HG03439 (cell line): Measurements from ENCODE around the gene ZNF516.

ENCODE experiments used
- ATAC-seq: cut with Tn5 transposase; IDR thresholded peaks from one replicate; pipeline ENCODE4 v1.9.1; 2021; ENCODE audit warnings: mild to moderate bottlenecking, moderate library complexity; ENCODE audit not compliant: unreplicated experiment

Gene ZNF516

GRCh38 chr18:76506974-76507764 lies 12.1 kb upstream of the ZNF516 start:
- no peak for ATAC-seq

- ATAC-seq: no peak
These were observed 11.4 kb upstream of the ZNF516 start for GRCh38 chr18:76506395-76506794.

DNA sequence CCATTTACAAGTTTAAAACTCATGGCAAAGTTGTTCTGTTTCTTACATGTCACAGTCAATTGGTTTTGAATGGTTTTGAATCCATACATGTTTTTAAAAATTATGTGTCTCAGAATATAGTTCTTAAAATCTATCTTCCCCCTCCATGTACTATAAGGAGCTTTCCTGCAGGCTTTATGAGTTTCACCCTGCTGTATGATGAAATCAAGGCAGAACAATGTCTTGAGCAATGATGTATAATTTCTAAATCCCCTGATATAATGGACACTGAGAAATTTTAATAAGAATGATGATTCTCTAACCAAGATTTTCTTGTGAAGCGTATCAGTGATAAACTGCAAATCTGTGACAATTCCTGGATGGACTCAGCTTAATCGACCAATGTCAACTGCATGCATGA lies 10.6 kb upstream of the ZNF516 start:
- ATAC-seq: no peak

GRCh38 chr18:76504749-76505148 lies 9.7 kb upstream of the ZNF516 start:
- no peak for ATAC-seq

DNA sequence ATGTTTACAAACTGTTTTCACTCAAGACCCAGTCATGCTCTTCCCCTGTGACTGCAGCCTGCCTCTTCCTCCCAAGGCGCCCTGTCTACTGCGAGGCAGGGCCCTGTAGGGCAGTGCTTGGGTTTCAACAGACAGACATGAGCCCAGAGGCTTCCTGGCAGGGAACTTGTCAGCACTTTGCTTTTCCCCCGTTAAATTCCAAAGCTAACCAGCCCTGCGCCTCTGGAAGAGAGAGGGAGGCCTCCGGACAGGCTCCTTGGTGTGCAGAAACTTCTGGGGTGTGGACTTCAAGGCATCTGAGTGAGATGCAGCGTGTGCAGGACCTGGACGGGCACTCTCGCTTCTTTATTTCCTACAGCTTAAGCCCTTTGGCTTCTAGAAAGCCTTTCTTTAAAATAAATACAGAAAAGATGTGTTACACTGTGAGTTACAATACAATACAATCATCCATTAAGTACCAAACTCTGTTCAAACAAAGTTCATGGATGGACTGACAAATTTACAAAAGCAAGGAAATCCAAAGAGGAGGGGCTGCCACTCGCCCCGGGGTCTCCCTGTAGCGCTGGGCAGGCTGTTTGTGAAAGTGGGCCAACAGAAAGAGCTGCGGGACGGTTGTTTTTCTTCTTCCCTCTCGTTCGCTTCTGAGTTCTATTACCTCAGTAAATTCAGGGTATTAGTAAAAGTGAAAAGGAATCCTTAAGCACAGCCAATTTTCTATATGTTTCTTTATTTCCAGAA lies 8.8 kb upstream of the ZNF516 start:
- no peak for ATAC-seq

- ATAC-seq: no peak
These were observed 7.5 kb upstream of the ZNF516 start for GRCh38 chr18:76502551-76502950.

GRCh38 chr18:76499637-76500340 lies 4.7 kb upstream of the ZNF516 start:
- peak; percentile 91 for ATAC-seq

DNA sequence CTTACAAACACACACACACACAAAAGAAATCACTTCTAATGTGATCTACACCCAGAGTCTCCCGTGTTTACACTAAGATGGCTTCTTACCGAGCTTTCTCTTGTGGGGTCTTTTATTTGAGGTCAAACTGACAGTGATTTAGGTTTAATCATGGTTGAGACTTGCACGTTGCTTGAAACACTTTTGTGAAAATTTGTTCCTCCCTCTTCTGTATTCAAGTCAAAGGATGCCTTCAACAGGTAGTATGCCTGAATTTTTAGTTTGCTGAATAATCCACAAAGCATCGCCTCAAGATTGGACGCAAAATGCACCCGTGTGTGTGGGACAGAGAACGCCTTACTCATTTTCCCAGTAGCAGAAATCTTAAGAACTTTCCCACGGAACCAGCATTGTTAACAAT lies 4.0 kb upstream of the ZNF516 start:
- ATAC-seq: no peak

DNA sequence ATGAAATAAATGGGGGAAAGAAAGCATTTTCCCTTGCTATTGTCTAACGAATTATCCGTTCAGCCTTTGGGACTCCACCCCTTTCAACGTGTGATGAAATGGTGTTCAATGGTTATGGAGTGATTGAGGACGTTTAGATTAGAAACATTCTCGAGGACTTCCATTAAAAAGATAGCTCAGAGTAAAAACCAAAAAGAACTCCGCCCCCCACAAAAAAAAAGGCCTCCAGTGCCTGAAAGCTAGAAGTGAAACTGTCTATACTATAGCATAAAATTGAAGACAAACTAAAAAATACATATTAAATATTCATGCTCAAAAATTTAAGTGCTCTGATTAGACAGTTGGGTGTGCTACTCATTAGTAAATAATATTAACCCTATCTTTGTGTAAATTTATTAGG lies 3.0 kb upstream of the ZNF516 start:
- ATAC-seq: no peak

- no peak for ATAC-seq
These were observed 2.0 kb upstream of the ZNF516 start for GRCh38 chr18:76497021-76497420.

- no peak for ATAC-seq
These were observed 1.3 kb upstream of the ZNF516 start for GRCh38 chr18:76496194-76496890.

GRCh38 chr18:76495435-76496193 lies 572 bp upstream of the ZNF516 start:
- peak; percentile 14 for ATAC-seq

- no peak for ATAC-seq
These were observed 624 bp downstream of the ZNF516 start for GRCh38 chr18:76494231-76495005.

DNA sequence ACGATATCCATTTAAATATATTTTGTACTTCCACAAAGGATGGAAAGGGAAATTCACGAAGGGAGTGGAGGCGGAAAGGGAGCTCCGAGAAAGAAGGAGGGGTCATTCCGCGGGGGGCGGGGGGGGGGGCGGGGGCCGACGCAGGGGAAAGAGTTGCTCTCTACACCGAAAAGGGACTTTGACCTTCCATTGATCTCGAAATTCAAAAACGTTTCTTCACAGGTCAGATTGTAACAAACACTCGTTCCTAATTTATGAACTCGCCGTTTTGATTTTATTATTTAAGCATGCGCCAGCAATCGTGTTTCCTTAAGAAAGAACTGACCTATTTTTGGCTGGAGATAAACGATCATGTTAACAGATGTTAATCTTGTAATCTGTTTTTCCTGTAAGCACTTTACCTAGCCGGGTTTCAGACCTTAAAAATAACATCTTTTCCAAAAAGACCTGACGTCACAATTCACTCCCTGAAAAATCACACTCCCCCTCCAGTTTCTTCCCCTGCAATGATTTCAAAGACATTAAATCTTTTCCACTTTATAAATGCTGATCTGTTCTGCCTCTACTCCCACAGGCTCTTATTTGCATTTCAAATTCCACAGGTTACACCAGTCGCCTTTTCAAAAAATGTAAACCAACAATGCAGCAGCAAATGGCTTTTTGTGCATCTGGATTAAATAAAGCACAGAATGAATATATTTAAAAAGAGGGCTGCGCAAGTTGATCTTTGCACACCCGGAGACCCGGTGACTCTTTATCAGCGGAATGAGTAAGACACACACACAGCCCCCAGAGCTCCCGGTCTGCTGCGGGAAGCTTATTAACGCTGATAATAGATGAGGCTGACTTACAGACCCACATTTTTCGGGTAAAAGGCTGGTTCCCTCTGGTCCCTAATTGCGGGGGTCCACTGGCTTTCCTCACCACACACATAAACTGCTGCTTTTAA lies 1.6 kb downstream of the ZNF516 start:
- ATAC-seq: peak; percentile 18

GRCh38 chr18:76492669-76493212 lies 2.3 kb downstream of the ZNF516 start:
- peak; percentile 64 for ATAC-seq

GRCh38 chr18:76491776-76492668 lies 3.0 kb downstream of the ZNF516 start:
- ATAC-seq: no peak

- ATAC-seq: no peak
These were observed 3.6 kb downstream of the ZNF516 start for GRCh38 chr18:76491473-76491775.
